Cardiac muscle cell (in vitro differentiated cells and primary cell): ENCODE results near the gene SLC25A40. TPM values are rescaled to one million over a fixed set of nuclear protein-coding genes. Genes with fewer than 3 reads are reported as not detected.
"Not testable (repeated sequence)": the region's sequence is repeated elsewhere in the genome, so short reads cannot be mapped to it uniquely, and the experiment has no call there.

Source experiments
- DNase-seq, 2 donors: peaks; one replicate each; pipeline versions ENCODE4 v3.0.0 to v3.0.0-alpha.2; 2010 to 2017; ENCODE audit warnings: low read depth in 1 of 2, low spot score in 1 of 2
- H3K27ac ChIP-seq: fragments of 200-600 bp; sonication (generic); 2 replicates; pipeline ENCODE4 v1.5.1; 2016
- H3K27me3 ChIP-seq: fragments of 200-600 bp; sonication (generic); 2 replicates; pipeline ENCODE4 v1.6.0; 2016; ENCODE audit warnings: control low read depth
- H3K36me3 ChIP-seq: fragments of 200-600 bp; sonication (generic); 2 replicates; pipeline ENCODE4 v1.5.1; 2016; ENCODE audit warnings: control low read depth
- H3K4me1 ChIP-seq: fragments of 200-600 bp; sonication (generic); 2 replicates; pipeline ENCODE4 v1.8.1; 2017; ENCODE audit warnings: low read depth, mild to moderate bottlenecking, mixed run types
- H3K4me3 ChIP-seq: fragments of 200-600 bp; sonication (generic); 2 replicates; pipeline ENCODE4 v1.5.1; 2016; ENCODE audit warnings: mild to moderate bottlenecking
- H3K9me3 ChIP-seq: fragments of 200-600 bp; sonication (generic); 2 replicates; pipeline ENCODE4 v1.5.1; 2017; ENCODE audit warnings: low read depth, mild to moderate bottlenecking, control low read depth
- CTCF ChIP-seq: IDR thresholded peaks from 2 replicates; pipeline ENCODE4 v1.5.1; 2012; ENCODE audit warnings: low read depth, mild to moderate bottlenecking, low read length
- polyA plus RNA-seq: library from polyadenylated mRNA; unstranded; fragments of >200 nt; fragmentation: Nextera tagmentation; extraction: Ambion mirVana; gene quantifications from 2 replicates; pipeline ENCODE4 v1.2.1, GENCODE V29; 2016
- total RNA-seq: library from RNA; depleted of rRNA; stranded (reverse); fragments of >200 nt; gene quantifications from 2 replicates; pipeline ENCODE4 v1.2.3, GENCODE V29; 2016

Gene SLC25A40
- total and polyA plus RNA-seq, 2 experiments from 2014 or later, result 8.1 to 26.1 TPM

- Histone ChIP-seq H3K27ac (no peak overlapping the region), H3K9me3 (no peaks in the 10 kb centered on the region), H3K36me3 (peaks cover 3% of the 10 kb centered on the region), H3K4me3 (no peak overlapping the region), H3K27me3 (no peaks in the 10 kb centered on the region), H3K4me1 (no peaks in the 10 kb centered on the region)
- TF ChIP-seq CTCF, result no peak
- DNase-seq, result no peak
These were observed 38.6 kb downstream of the SLC25A40 start for GRCh38 chr7:87837597-87837996.

GRCh38 chr7:87833130-87833529, 43.0 kb downstream of the SLC25A40 start:
- Histone ChIP-seq H3K36me3 (peaks cover 3% of the 10 kb centered on the region), H3K4me1 (no peaks in the 10 kb centered on the region), H3K27ac (no peak overlapping the region), H3K9me3 (no peaks in the 10 kb centered on the region), H3K27me3 (no peaks in the 10 kb centered on the region), H3K4me3 (no peak overlapping the region)
- no peak for TF ChIP-seq CTCF
- DNase-seq, result no peak

GRCh38 chr7:87831097-87831496, 45.1 kb downstream of the SLC25A40 start:
- H3K4me1 ChIP-seq, result no peaks in the 10 kb centered on the region
- TF ChIP-seq CTCF, result no peak
- H3K27me3 ChIP-seq, result no peaks in the 10 kb centered on the region
- DNase-seq, result no peak
- no peak overlapping the region for H3K4me3 ChIP-seq
- no peaks in the 10 kb centered on the region for H3K36me3 ChIP-seq
- H3K9me3 ChIP-seq, result no peaks in the 10 kb centered on the region
- H3K27ac ChIP-seq, result no peak overlapping the region

- H3K27me3 ChIP-seq, H3K4me3 ChIP-seq, H3K4me1 ChIP-seq, H3K36me3 ChIP-seq, H3K9me3 ChIP-seq, DNase-seq, H3K27ac ChIP-seq: not testable (repeated sequence)
These were observed 47.8 kb downstream of the SLC25A40 start for GRCh38 chr7:87828383-87828782.

- not testable (repeated sequence) for H3K4me3 ChIP-seq, H3K27ac ChIP-seq, H3K36me3 ChIP-seq, H3K4me1 ChIP-seq, H3K9me3 ChIP-seq, H3K27me3 ChIP-seq
- DNase-seq, result peak in 1 of 2 donors; percentile 14
These were observed 50.8 kb downstream of the SLC25A40 start for GRCh38 chr7:87825369-87825768.

GRCh38 chr7:87822056-87822455, 54.1 kb downstream of the SLC25A40 start:
- DNase-seq, H3K27ac ChIP-seq, H3K27me3 ChIP-seq, H3K9me3 ChIP-seq, H3K36me3 ChIP-seq, H3K4me1 ChIP-seq, H3K4me3 ChIP-seq: not testable (repeated sequence)

- Histone ChIP-seq H3K27me3 (no peaks in the 10 kb centered on the region), H3K4me3 (no peak overlapping the region), H3K27ac (no peak overlapping the region), H3K4me1 (no peaks in the 10 kb centered on the region), H3K36me3 (no peaks in the 10 kb centered on the region), H3K9me3 (no peaks in the 10 kb centered on the region)
- TF ChIP-seq CTCF, result no peak
- no peak for DNase-seq
These were observed 57.8 kb downstream of the SLC25A40 start for GRCh38 chr7:87818336-87818735.
